KMS-11 (cell line): ENCODE measurements around the gene BRF1.

ENCODE experiments used
- H2AFZ ChIP-seq: fragments of 200-600 bp; sonication (generic); 2 replicates; pipeline ENCODE4 v1.6.1; 2016; ENCODE audit warnings: antibody characterized with exemption, mixed run types, low read depth
- H3K27ac ChIP-seq: fragments of 200-600 bp; sonication (generic); 2 replicates; pipeline ENCODE4 v1.6.1; 2016; ENCODE audit warnings: mild to moderate bottlenecking, mixed run types
- H3K27me3 ChIP-seq: fragments of 200-600 bp; sonication (generic); 2 replicates; pipeline ENCODE4 v1.6.1; 2017; ENCODE audit warnings: mild to moderate bottlenecking, low read depth, mixed run types, moderate library complexity; ENCODE audit not compliant: insufficient read depth
- H3K36me3 ChIP-seq: fragments of 200-600 bp; sonication (generic); 2 replicates; pipeline ENCODE4 v1.6.1; 2017; ENCODE audit warnings: mild to moderate bottlenecking, mixed run types; ENCODE audit not compliant: insufficient read depth
- H3K4me1 ChIP-seq: fragments of 200-600 bp; sonication (generic); 2 replicates; pipeline ENCODE4 v1.6.1; 2016; ENCODE audit warnings: mild to moderate bottlenecking, low read depth, mixed run types; ENCODE audit not compliant: poor library complexity, severe bottlenecking
- H3K4me2 ChIP-seq: fragments of 200-600 bp; sonication (generic); 2 replicates; pipeline ENCODE4 v1.7.0; 2016; ENCODE audit warnings: mild to moderate bottlenecking, mixed run types
- H3K4me3 ChIP-seq: fragments of 200-600 bp; sonication (generic); IDR thresholded peaks from 2 replicates; pipeline ENCODE4 v1.6.1; 2017; ENCODE audit warnings: low read depth, low read length, mixed read lengths; ENCODE audit not compliant: insufficient read depth
- H3K79me2 ChIP-seq: fragments of 200-600 bp; sonication (generic); 2 replicates; pipeline ENCODE4 v1.6.1; 2016; ENCODE audit warnings: low read depth, mixed run types; ENCODE audit not compliant: insufficient read depth
- H3K9ac ChIP-seq: fragments of 200-600 bp; sonication (generic); 2 replicates; pipeline ENCODE4 v1.6.1; 2016; ENCODE audit warnings: mild to moderate bottlenecking, mixed run types
- H4K20me1 ChIP-seq: fragments of 200-600 bp; sonication (generic); 2 replicates; pipeline ENCODE4 v1.6.1; 2016; ENCODE audit warnings: mild to moderate bottlenecking, mixed run types; ENCODE audit not compliant: insufficient read depth
- TF ChIP-seq, protein P1 (sequence below): fragments of 200-600 bp; sonication (generic); conservative IDR thresholded peaks from 2 replicates; pipeline ENCODE4 v1.6.1; 2017; ENCODE audit warnings: low read depth, mild to moderate bottlenecking, antibody characterized with exemption, low read length, moderate library complexity, mixed read lengths

BRF1 gene

DNA sequence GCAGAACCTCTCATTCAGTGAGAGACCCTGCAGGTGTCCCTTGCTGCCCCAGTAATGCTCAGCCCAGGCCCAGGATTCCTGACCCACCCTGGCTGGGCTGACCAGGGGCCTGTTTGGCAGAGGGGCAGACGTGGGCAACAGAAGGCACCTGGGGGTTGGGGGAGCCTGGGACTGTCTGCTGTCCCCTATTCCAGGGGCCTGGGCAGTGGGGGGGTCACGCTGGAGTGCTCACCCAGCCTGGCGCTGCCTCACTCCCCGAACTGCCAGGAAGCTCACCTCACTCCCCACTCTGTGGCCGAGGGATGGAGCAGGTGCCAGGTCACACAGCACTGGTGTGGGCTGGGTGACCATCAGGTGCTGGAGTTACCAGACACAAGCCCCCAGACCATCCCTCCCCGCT is 97.1 kb downstream of the BRF1 start:
- Histone ChIP-seq H3K36me3 (no peaks in the 10 kb centered on the region), H2AFZ (no peak overlapping the region), H3K4me3 (no peak overlapping the region), H3K4me2 (no peak overlapping the region), H3K27ac (no peak overlapping the region), H3K27me3 (no peaks in the 10 kb centered on the region; the same call in 1 of the 2 replicates), H3K9ac (no peak overlapping the region), H4K20me1 (no peaks in the 10 kb centered on the region), H3K4me1 (no peaks in the 10 kb centered on the region), H3K79me2 (no peaks in the 10 kb centered on the region)
- TF ChIP-seq, protein P1, sequence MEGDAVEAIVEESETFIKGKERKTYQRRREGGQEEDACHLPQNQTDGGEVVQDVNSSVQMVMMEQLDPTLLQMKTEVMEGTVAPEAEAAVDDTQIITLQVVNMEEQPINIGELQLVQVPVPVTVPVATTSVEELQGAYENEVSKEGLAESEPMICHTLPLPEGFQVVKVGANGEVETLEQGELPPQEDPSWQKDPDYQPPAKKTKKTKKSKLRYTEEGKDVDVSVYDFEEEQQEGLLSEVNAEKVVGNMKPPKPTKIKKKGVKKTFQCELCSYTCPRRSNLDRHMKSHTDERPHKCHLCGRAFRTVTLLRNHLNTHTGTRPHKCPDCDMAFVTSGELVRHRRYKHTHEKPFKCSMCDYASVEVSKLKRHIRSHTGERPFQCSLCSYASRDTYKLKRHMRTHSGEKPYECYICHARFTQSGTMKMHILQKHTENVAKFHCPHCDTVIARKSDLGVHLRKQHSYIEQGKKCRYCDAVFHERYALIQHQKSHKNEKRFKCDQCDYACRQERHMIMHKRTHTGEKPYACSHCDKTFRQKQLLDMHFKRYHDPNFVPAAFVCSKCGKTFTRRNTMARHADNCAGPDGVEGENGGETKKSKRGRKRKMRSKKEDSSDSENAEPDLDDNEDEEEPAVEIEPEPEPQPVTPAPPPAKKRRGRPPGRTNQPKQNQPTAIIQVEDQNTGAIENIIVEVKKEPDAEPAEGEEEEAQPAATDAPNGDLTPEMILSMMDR = no peak

DNA sequence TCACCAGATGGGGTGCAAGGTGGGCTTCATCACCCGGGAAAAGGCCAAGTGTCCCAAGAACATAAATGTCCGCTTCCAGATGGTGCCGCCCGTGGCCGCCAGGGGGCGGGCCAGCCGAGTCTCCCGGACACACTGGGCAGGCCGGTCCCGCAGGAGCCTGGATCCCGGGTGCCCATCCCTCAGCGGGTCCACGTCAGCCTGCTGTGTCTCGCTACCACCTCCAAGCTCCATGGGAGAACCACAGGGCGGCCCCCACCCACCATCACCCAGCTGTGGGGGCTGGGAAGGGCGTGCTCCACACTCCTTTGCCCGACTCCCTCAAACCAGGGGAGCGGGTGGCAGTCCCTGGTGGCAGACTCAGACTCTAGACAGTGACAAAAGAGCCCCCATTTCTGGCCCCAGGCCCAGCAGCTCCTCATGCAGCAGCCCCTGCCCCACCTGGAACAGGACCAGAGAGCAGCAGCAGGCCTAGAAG is 97.7 kb downstream of the BRF1 start:
- Histone ChIP-seq H3K36me3 (no peaks in the 10 kb centered on the region), H3K27ac (no peak overlapping the region), H3K79me2 (no peaks in the 10 kb centered on the region), H3K4me3 (no peak overlapping the region), H3K4me2 (no peak overlapping the region), H2AFZ (no peak overlapping the region), H3K27me3 (no peaks in the 10 kb centered on the region; the same call in 1 of the 2 replicates), H3K4me1 (no peaks in the 10 kb centered on the region), H3K9ac (no peak overlapping the region), H4K20me1 (no peaks in the 10 kb centered on the region)
- TF ChIP-seq, protein P1 = peak; percentile 86

DNA sequence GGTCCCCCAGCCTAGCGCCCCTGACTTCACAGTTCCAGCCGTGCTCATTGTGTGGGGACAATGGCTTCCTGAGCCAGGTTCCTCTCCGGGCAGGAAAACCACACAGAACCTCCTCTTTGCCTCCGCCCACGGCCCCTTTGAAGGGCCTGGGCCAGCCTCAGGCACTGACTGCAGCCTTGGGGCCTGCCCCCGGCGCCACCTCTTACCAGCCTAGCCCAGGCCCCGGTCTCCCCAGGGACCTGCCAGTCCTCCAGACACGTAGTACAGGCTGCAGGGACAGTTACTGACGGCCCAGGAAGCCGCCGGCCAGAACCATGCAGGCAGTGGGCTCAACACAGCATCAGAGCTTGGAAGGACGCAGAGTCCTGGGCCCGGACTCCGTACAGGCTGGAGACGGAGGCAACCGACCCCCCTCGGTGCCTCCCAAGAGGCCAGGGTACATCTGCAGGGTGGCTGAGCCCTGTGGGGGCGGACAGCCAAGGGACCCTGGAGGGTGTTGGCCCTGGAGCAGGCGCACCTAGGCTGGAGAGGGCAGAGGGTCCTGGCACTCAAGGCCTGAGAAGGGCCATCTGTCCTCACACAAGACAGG is 98.8 kb downstream of the BRF1 start:
- no peaks in the 10 kb centered on the region for H3K79me2 ChIP-seq
- no peaks in the 10 kb centered on the region for H3K36me3 ChIP-seq
- no peaks in the 10 kb centered on the region for H3K4me1 ChIP-seq
- no peak overlapping the region for H2AFZ ChIP-seq
- H3K4me2 ChIP-seq = no peak overlapping the region
- TF ChIP-seq, protein P1 = no peak
- H4K20me1 ChIP-seq = no peaks in the 10 kb centered on the region
- H3K4me3 ChIP-seq = no peak overlapping the region
- H3K27me3 ChIP-seq = no peaks in the 10 kb centered on the region; the same call in 1 of the 2 replicates
- no peak overlapping the region for H3K27ac ChIP-seq
- H3K9ac ChIP-seq = no peak overlapping the region

DNA sequence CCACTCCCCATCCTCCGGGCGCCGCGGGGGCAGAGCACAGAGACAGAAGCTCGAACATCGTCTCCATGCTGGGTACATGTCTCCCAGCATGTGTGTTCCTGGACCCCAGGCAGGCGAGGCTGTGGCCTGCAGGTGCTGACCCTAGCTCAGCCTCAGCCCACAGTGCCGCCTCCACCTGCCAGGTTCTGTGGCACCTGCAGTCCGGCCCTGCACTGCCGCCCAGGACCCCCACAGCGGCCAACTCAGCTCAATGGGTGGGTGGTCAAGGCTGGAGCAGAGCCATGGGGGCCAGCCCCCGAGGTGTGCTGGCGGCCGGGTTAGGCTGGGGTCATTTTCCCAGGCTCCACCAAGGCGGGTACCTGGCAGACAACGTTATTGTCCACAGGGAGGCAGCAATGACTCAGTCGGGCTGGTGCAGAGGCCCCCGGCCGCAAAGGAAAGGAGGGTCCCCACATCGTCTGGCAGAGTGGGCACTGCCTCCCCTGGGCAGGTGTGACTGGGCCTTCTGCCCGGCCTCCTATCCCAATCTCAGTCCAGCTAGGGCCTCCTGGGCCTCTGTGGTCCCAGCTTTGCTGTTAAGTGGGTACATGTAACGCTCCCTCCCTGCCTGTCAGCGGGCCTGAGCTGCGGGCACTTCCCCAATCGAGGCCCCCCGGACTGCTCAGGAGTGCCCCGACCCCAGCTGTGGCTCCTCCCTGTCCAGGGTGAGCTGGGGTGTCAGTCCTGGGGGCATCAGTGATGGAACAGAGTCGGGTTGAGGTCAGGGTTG is 99.5 kb downstream of the BRF1 start:
- no peak overlapping the region for H3K4me3 ChIP-seq
- H3K79me2 ChIP-seq = no peaks in the 10 kb centered on the region
- no peaks in the 10 kb centered on the region for H3K4me1 ChIP-seq
- TF ChIP-seq, protein P1 = no peak
- no peak overlapping the region for H2AFZ ChIP-seq
- H3K4me2 ChIP-seq = no peak overlapping the region
- no peaks in the 10 kb centered on the region for H4K20me1 ChIP-seq
- H3K27ac ChIP-seq = no peak overlapping the region
- no peaks in the 10 kb centered on the region for H3K36me3 ChIP-seq
- no peaks in the 10 kb centered on the region; the same call in 1 of the 2 replicates for H3K27me3 ChIP-seq
- no peak overlapping the region for H3K9ac ChIP-seq
